Right lobe of liver (tissue), 4 donors: ENCODE results near the gene SLC49A3.

Experiments used
- POLR2A ChIP-seq: fragments of 450-650 bp; IDR thresholded peaks from one replicate; pipeline ENCODE4 v1.6.1; 2017; ENCODE audit warnings: antibody characterized with exemption, mild to moderate bottlenecking
- TF ChIP-seq, protein P1 (sequence below), 4 donors: fragments of 200-600 bp in 3 of 4; fragments of 450-650 bp in 1 of 4; IDR thresholded peaks; one replicate each; pipeline versions ENCODE4 v1.5.1 to v1.8.0; 2016 to 2022; ENCODE audit warnings: antibody characterized with exemption in 4 of 4, mild to moderate bottlenecking in 2 of 4
- donor health status: DM: no; HTN: no; CAD: no.
- donor health status: DM: no; HTN: no; CAD: no.
- donor health status: DM: no; HTN: yes; CAD: no.

DNA sequence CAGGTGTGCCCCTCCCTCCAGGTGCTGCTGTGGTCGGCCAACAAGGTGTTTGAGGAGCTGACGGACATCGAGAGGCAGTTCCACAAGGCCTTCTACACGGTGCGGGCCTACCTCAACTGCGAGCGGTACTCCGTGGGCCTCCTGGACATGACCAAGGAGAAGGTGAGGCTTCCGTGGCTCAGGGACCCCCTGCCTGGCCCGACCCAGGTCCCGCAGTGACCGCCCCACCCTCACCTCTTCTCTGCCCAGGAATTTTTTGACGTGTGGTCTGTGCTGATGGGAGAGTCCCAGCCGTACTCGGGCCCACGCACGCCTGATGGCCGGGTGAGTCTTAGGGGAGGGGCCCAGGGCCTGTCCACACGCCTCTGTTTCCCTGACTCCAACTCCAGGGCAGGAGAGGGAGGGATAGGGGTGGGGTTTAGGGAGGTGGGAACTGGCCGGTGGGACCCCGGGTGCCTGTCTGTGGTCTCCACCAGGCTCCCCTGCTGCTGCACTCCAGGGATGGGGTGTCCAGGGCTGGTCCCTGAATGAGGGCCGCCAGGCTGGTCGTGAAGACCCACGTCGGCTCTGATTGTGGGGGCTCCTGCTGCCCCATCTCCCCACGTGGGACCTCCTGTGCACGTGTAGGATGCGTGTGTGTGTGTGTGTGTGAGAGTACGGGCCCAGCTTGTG is 35.0 kb downstream of the SLC49A3 start:
- TF ChIP-seq, protein P1, sequence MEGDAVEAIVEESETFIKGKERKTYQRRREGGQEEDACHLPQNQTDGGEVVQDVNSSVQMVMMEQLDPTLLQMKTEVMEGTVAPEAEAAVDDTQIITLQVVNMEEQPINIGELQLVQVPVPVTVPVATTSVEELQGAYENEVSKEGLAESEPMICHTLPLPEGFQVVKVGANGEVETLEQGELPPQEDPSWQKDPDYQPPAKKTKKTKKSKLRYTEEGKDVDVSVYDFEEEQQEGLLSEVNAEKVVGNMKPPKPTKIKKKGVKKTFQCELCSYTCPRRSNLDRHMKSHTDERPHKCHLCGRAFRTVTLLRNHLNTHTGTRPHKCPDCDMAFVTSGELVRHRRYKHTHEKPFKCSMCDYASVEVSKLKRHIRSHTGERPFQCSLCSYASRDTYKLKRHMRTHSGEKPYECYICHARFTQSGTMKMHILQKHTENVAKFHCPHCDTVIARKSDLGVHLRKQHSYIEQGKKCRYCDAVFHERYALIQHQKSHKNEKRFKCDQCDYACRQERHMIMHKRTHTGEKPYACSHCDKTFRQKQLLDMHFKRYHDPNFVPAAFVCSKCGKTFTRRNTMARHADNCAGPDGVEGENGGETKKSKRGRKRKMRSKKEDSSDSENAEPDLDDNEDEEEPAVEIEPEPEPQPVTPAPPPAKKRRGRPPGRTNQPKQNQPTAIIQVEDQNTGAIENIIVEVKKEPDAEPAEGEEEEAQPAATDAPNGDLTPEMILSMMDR (IDR thresholded peaks at IDR 0.05), result no peak
- no peak for TF ChIP-seq POLR2A
